Liver (tissue), 9 donors: ENCODE data around the gene DEAF1. TPM values are rescaled to one million over a fixed set of nuclear protein-coding genes. Genes with fewer than 3 reads are reported as not detected.

Source experiments
- DNase-seq: peaks from one replicate; pipeline ENCODE4 v3.0.0-alpha.2; 2017; ENCODE audit warnings: low spot score
- H3K27ac ChIP-seq, 2 donors: one replicate each; pipeline ENCODE4 v1.7.0; 2013; ENCODE audit warnings: inconsistent platforms in 2 of 2, low read length in 2 of 2, control low read depth in 1 of 2, low read depth in 1 of 2, mild to moderate bottlenecking in 1 of 2
- H3K27me3 ChIP-seq, 4 donors: one replicate each; pipeline versions ENCODE4 v1.6.1 to v1.7.0; 2013; ENCODE audit warnings: low read length in 3 of 4, inconsistent platforms in 1 of 4, mild to moderate bottlenecking in 1 of 4, moderate library complexity in 1 of 4; ENCODE audit not compliant: control insufficient read depth in 4 of 4, insufficient read depth in 4 of 4
- H3K36me3 ChIP-seq, 4 donors: one replicate each; pipeline versions ENCODE4 v1.6.1 to v1.7.0; 2013; ENCODE audit warnings: low read length in 3 of 4, mild to moderate bottlenecking in 3 of 4, low read depth in 1 of 4, moderate library complexity in 1 of 4; ENCODE audit not compliant: control insufficient read depth in 4 of 4, insufficient read depth in 3 of 4
- H3K4me1 ChIP-seq, 4 donors: one replicate each; pipeline versions ENCODE4 v1.6.1 to v1.7.0; 2013; ENCODE audit warnings: low read length in 3 of 4, mild to moderate bottlenecking in 3 of 4, moderate library complexity in 1 of 4; ENCODE audit not compliant: control insufficient read depth in 4 of 4, insufficient read depth in 4 of 4
- H3K4me3 ChIP-seq, 3 donors: one replicate each; pipeline versions ENCODE4 v1.6.1 to v1.7.0; 2013; ENCODE audit warnings: low read length in 3 of 3, control low read depth in 1 of 3, low read depth in 1 of 3, mild to moderate bottlenecking in 1 of 3
- H3K9ac ChIP-seq, 2 donors: one replicate each; pipeline ENCODE4 v1.7.0; 2013; ENCODE audit warnings: low read length in 2 of 2, mild to moderate bottlenecking in 2 of 2, moderate library complexity in 2 of 2, control low read depth in 1 of 2, low read depth in 1 of 2
- H3K9me3 ChIP-seq, 4 donors: one replicate each; pipeline versions ENCODE4 v1.6.1 to v1.7.0; 2013; ENCODE audit warnings: low read length in 3 of 4; ENCODE audit not compliant: control insufficient read depth in 4 of 4
- EGR1 ChIP-seq, 2 donors: IDR thresholded peaks; 2 replicates each; pipeline ENCODE4 v1.6.1; 2016 to 2018; ENCODE audit warnings: antibody characterized with exemption in 2 of 2, low read depth in 2 of 2
- FOXA1 ChIP-seq: IDR thresholded peaks from 2 replicates; pipeline ENCODE4 v1.6.1; 2016; ENCODE audit warnings: antibody characterized with exemption
- FOXA2 ChIP-seq: IDR thresholded peaks from 2 replicates; pipeline ENCODE4 v1.6.1; 2016; ENCODE audit warnings: antibody characterized with exemption
- GABPA ChIP-seq, 2 donors: IDR thresholded peaks in 1 of 2; conservative IDR thresholded peaks in 1 of 2; 2 replicates each; pipeline ENCODE4 v1.6.1; 2016; ENCODE audit warnings: antibody characterized with exemption in 2 of 2, mild to moderate bottlenecking in 1 of 2, moderate library complexity in 1 of 2
- HNF4A ChIP-seq, 2 donors: conservative IDR thresholded peaks; 2 replicates each; pipeline ENCODE4 v1.6.1; 2016; ENCODE audit warnings: antibody characterized with exemption in 2 of 2, mild to moderate bottlenecking in 2 of 2
- HNF4G ChIP-seq: IDR thresholded peaks from 2 replicates; pipeline ENCODE4 v1.6.1; 2016; ENCODE audit warnings: antibody characterized with exemption
- JUND ChIP-seq, 2 donors: IDR thresholded peaks; 2 replicates each; pipeline ENCODE4 v1.6.1; 2016; ENCODE audit warnings: antibody characterized with exemption in 2 of 2
- NR2F2 ChIP-seq: IDR thresholded peaks from 2 replicates; pipeline ENCODE4 v1.6.1; 2016; ENCODE audit warnings: antibody characterized with exemption
- RAD21 ChIP-seq, 2 donors: IDR thresholded peaks; 2 replicates each; pipeline ENCODE4 v1.6.1; 2016; ENCODE audit warnings: antibody characterized with exemption in 2 of 2, mild to moderate bottlenecking in 2 of 2
- RXRA ChIP-seq, 2 donors: IDR thresholded peaks; 2 replicates each; pipeline ENCODE4 v1.6.1; 2017 to 2018; ENCODE audit warnings: antibody characterized with exemption in 2 of 2, mild to moderate bottlenecking in 1 of 2
- SP1 ChIP-seq: IDR thresholded peaks from 2 replicates; pipeline ENCODE4 v1.6.1; 2018; ENCODE audit warnings: antibody characterized with exemption, mild to moderate bottlenecking
- TAF1 ChIP-seq: conservative IDR thresholded peaks from 2 replicates; pipeline ENCODE4 v1.6.1; 2016; ENCODE audit warnings: antibody characterized with exemption, mild to moderate bottlenecking
- YY1 ChIP-seq: IDR thresholded peaks from 2 replicates; pipeline ENCODE4 v1.6.1; 2016; ENCODE audit warnings: antibody characterized with exemption, mild to moderate bottlenecking
- WGBS: extraction: QIAGEN DNeasy Blood & Tissue Kit; methylation state at CpG from one replicate; pipeline ENCODE4 v1.1.7; 2013; 5-methylcytosine and 5-hydroxymethylcytosine counted together
- polyA plus RNA-seq, 2 donors: library from polyadenylated mRNA; stranded (reverse) in 1 of 2; unstranded in 1 of 2; fragments of 200-250 nt in 1 of 2; fragments of >200 nt in 1 of 2; fragmentation: Nextera tagmentation in 1 of 2; extraction: Ambion mirVana in 1 of 2; gene quantifications; one replicate each; pipeline versions ENCODE4 v1.2.1 to v1.2.3, GENCODE V29; 2013 to 2015
- total RNA-seq, 2 donors: library from RNA; depleted of rRNA; stranded (reverse); fragments of >200 nt; gene quantifications; one replicate each; pipeline ENCODE4 v1.2.3, GENCODE V29; 2014
- TF ChIP-seq, protein P1 (sequence below): IDR thresholded peaks from 2 replicates; pipeline ENCODE4 v1.6.1; 2016; ENCODE audit warnings: antibody characterized with exemption
- TF ChIP-seq, protein P2 (sequence below): IDR thresholded peaks from 2 replicates; pipeline ENCODE4 v1.6.1; 2016; ENCODE audit warnings: antibody characterized with exemption, mild to moderate bottlenecking
- TF ChIP-seq, protein P3 (sequence below): fragments of 150-350 bp; IDR thresholded peaks from 2 replicates; pipeline ENCODE4 v1.5.1; 2017; ENCODE audit warnings: improper control_type of control experiment, low read depth, low read length; ENCODE audit not compliant: missing input control
- TF ChIP-seq, protein P4 (sequence below): IDR thresholded peaks from 2 replicates; pipeline ENCODE4 v1.6.1; 2016; ENCODE audit warnings: antibody characterized with exemption
- TF ChIP-seq, protein P5 (sequence below): IDR thresholded peaks from 2 replicates; pipeline ENCODE4 v1.6.1; 2016; ENCODE audit warnings: antibody characterized with exemption
- donor health status: healthy.
- donor health status: healthy.
- donor health status: healthy.
- donor health status: healthy.
- donor health status: healthy.

Gene DEAF1
- total and polyA plus RNA-seq, 4 donors: 7.0 to 11.4 (median 10.1) TPM

DNA sequence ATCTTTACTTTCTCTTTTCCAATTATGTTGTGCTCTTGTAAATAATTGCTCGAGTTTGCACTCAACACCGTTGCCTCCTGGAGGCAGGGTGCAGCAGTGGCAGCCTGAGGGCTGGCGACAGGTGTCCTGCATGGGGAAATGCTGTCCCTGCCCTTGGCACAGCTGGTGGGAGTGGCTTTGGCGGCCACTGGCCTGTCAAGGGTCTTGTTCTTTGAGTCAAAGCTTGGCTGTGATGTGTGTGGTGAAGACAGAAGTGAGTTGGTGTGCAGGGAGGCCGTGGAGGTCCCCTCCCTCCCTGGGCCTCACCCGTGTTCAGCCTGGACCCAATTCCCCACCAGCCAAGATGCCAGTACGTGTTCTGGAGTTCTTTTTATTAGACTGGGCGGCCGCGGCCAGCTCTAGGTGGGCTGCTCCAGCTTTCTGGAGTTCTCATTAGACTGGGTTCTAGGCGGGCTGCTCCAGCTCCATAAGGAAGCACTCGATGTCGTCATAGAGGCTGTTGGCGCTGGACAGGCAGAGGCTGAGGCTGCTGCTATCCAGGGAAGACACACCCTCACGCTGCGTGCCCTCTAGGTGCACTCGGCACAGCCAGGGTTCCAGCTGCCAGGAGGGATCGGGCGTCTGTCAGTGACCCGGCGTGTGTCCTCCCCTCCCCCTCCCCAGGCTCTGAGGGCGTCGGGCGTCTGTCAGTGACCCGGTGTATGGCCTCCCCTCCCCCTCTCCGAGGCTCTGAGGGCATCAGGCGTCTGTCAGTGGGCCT is 82.6 kb downstream of the DEAF1 start:
- no peak for DNase-seq
- WGBS: 31% methylated on average over 27 of the region's 27 CpGs
- peak overlapping the region; percentile 60 to 73 for H3K27ac ChIP-seq
- TF ChIP-seq SP1: peak; percentile 71
- no peak for TF ChIP-seq TAF1
- peak; percentile 73 to 74 for TF ChIP-seq RAD21 (IDR thresholded peaks at IDR 0.05)
- TF ChIP-seq HNF4G: peak; percentile 25
- no peak for TF ChIP-seq JUND (IDR thresholded peaks at IDR 0.05)
- TF ChIP-seq, protein P1, sequence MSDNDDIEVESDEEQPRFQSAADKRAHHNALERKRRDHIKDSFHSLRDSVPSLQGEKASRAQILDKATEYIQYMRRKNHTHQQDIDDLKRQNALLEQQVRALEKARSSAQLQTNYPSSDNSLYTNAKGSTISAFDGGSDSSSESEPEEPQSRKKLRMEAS: peak; percentile 27
- no peak for TF ChIP-seq FOXA2
- no peak for TF ChIP-seq GABPA (IDR thresholded peaks at IDR 0.05 in 1 of 2, conservative IDR thresholded peaks at IDR 0.05 in 1 of 2)
- TF ChIP-seq, protein P2, sequence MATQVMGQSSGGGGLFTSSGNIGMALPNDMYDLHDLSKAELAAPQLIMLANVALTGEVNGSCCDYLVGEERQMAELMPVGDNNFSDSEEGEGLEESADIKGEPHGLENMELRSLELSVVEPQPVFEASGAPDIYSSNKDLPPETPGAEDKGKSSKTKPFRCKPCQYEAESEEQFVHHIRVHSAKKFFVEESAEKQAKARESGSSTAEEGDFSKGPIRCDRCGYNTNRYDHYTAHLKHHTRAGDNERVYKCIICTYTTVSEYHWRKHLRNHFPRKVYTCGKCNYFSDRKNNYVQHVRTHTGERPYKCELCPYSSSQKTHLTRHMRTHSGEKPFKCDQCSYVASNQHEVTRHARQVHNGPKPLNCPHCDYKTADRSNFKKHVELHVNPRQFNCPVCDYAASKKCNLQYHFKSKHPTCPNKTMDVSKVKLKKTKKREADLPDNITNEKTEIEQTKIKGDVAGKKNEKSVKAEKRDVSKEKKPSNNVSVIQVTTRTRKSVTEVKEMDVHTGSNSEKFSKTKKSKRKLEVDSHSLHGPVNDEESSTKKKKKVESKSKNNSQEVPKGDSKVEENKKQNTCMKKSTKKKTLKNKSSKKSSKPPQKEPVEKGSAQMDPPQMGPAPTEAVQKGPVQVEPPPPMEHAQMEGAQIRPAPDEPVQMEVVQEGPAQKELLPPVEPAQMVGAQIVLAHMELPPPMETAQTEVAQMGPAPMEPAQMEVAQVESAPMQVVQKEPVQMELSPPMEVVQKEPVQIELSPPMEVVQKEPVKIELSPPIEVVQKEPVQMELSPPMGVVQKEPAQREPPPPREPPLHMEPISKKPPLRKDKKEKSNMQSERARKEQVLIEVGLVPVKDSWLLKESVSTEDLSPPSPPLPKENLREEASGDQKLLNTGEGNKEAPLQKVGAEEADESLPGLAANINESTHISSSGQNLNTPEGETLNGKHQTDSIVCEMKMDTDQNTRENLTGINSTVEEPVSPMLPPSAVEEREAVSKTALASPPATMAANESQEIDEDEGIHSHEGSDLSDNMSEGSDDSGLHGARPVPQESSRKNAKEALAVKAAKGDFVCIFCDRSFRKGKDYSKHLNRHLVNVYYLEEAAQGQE: no peak
- TF ChIP-seq RXRA (IDR thresholded peaks at IDR 0.05): peak; percentile 62 to 90
- peak; percentile 38 to 48 for TF ChIP-seq HNF4A (conservative IDR thresholded peaks at IDR 0.05)
- TF ChIP-seq, protein P3, sequence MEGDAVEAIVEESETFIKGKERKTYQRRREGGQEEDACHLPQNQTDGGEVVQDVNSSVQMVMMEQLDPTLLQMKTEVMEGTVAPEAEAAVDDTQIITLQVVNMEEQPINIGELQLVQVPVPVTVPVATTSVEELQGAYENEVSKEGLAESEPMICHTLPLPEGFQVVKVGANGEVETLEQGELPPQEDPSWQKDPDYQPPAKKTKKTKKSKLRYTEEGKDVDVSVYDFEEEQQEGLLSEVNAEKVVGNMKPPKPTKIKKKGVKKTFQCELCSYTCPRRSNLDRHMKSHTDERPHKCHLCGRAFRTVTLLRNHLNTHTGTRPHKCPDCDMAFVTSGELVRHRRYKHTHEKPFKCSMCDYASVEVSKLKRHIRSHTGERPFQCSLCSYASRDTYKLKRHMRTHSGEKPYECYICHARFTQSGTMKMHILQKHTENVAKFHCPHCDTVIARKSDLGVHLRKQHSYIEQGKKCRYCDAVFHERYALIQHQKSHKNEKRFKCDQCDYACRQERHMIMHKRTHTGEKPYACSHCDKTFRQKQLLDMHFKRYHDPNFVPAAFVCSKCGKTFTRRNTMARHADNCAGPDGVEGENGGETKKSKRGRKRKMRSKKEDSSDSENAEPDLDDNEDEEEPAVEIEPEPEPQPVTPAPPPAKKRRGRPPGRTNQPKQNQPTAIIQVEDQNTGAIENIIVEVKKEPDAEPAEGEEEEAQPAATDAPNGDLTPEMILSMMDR: peak; percentile 66
- TF ChIP-seq FOXA1: no peak
- TF ChIP-seq, protein P4, sequence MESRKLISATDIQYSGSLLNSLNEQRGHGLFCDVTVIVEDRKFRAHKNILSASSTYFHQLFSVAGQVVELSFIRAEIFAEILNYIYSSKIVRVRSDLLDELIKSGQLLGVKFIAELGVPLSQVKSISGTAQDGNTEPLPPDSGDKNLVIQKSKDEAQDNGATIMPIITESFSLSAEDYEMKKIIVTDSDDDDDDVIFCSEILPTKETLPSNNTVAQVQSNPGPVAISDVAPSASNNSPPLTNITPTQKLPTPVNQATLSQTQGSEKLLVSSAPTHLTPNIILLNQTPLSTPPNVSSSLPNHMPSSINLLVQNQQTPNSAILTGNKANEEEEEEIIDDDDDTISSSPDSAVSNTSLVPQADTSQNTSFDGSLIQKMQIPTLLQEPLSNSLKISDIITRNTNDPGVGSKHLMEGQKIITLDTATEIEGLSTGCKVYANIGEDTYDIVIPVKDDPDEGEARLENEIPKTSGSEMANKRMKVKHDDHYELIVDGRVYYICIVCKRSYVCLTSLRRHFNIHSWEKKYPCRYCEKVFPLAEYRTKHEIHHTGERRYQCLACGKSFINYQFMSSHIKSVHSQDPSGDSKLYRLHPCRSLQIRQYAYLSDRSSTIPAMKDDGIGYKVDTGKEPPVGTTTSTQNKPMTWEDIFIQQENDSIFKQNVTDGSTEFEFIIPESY: no peak
- no peak for TF ChIP-seq EGR1 (IDR thresholded peaks at IDR 0.05; ENCODE audit: low read depth in 2 of 2)
- TF ChIP-seq YY1: no peak
- TF ChIP-seq, protein P5, sequence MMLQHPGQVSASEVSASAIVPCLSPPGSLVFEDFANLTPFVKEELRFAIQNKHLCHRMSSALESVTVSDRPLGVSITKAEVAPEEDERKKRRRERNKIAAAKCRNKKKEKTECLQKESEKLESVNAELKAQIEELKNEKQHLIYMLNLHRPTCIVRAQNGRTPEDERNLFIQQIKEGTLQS: no peak
- no peak for TF ChIP-seq NR2F2
- H3K4me3 ChIP-seq: no peak overlapping the region
- peaks cover 7 to 35% (median 17%) of the 10 kb centered on the region in 4 donors for H3K36me3 ChIP-seq
- H3K4me1 ChIP-seq: peaks cover 20 to 87% (median 60%) of the 10 kb centered on the region in 4 donors
- no peaks in the 10 kb centered on the region for H3K9me3 ChIP-seq
- no peaks in the 10 kb centered on the region for H3K27me3 ChIP-seq
- no peak overlapping the region for H3K9ac ChIP-seq
